Endodermal cell (in vitro differentiated cells): Measurements from ENCODE around the gene CCDC196. TPM values are rescaled to one million over a fixed set of nuclear protein-coding genes. Genes with fewer than 3 reads are reported as not detected.

ENCODE experiments used
- DNase-seq: peaks from one replicate; pipeline ENCODE4 v3.0.0-alpha.2; 2017
- H3K27ac ChIP-seq: 2 replicates; pipeline ENCODE4 v1.5.1; 2013; ENCODE audit warnings: mild to moderate bottlenecking, low read depth, low read length, moderate library complexity
- H3K27me3 ChIP-seq: 2 replicates; pipeline ENCODE4 v1.6.1; 2013; ENCODE audit warnings: mild to moderate bottlenecking, low read length, moderate library complexity; ENCODE audit not compliant: insufficient read depth, control insufficient read depth, poor library complexity, severe bottlenecking
- H3K36me3 ChIP-seq: 2 replicates; pipeline ENCODE4 v1.7.0; 2013; ENCODE audit warnings: mild to moderate bottlenecking, low read length, moderate library complexity; ENCODE audit not compliant: control insufficient read depth, insufficient read depth
- H3K4me1 ChIP-seq: one replicate; pipeline ENCODE4 v1.7.0; 2013; ENCODE audit warnings: low read length; ENCODE audit not compliant: control insufficient read depth, insufficient read depth
- H3K4me3 ChIP-seq: 2 replicates; pipeline ENCODE4 v1.5.1; 2013; ENCODE audit warnings: mild to moderate bottlenecking, low read length, moderate library complexity
- H3K9ac ChIP-seq: 2 replicates; pipeline ENCODE4 v1.6.1; 2013; ENCODE audit warnings: mild to moderate bottlenecking, low read length, moderate library complexity; ENCODE audit not compliant: poor library complexity, severe bottlenecking; ENCODE audit errors: extremely low read depth
- H3K9me3 ChIP-seq: 2 replicates; pipeline ENCODE4 v1.6.1; 2013; ENCODE audit warnings: mild to moderate bottlenecking, low read length, moderate library complexity; ENCODE audit not compliant: control insufficient read depth
- H3K27ac Mint-ChIP-seq: 2 replicates; pipeline ENCODE4 v1.8.0; 2020; ENCODE audit warnings: mixed read lengths
- H3K27me3 Mint-ChIP-seq: 2 replicates; pipeline ENCODE4 v1.8.0; 2021; ENCODE audit warnings: mild to moderate bottlenecking, mixed read lengths; ENCODE audit not compliant: insufficient read depth
- H3K36me3 Mint-ChIP-seq: 2 replicates; pipeline ENCODE4 v1.8.0; 2020; ENCODE audit warnings: low read depth, mixed read lengths
- H3K4me1 Mint-ChIP-seq: 2 replicates; pipeline ENCODE4 v1.8.0; 2020; ENCODE audit warnings: mixed read lengths
- H3K4me3 Mint-ChIP-seq: 2 replicates; pipeline ENCODE4 v1.8.0; 2020; ENCODE audit warnings: mild to moderate bottlenecking, moderate library complexity, mixed read lengths
- H3K9me3 Mint-ChIP-seq: 2 replicates; pipeline ENCODE4 v1.8.0; 2020; ENCODE audit warnings: mild to moderate bottlenecking, mixed read lengths
- WGBS, 2 experiments: methylation state at CpG; one replicate each; pipeline versions ENCODE4 v1.1.5 to v1.1.7; 2013; ENCODE audit warnings: missing lambda C conversion rate in 2 of 2, mixed read lengths in 1 of 2; ENCODE audit not compliant: insufficient coverage in 1 of 2, insufficient read length in 1 of 2; 5-methylcytosine and 5-hydroxymethylcytosine counted together
- total RNA-seq, 2 donors: library from RNA; stranded (reverse); fragmentation: NEBNext Ultra II Directional in 1 of 2; extraction: Animal tissue kit (Norgen Biotek cat#: 25700) in 1 of 2; gene quantifications; 2 replicates in 1 of 2; 3 replicates in 1 of 2; pipeline ENCODE4 v1.2.1, GENCODE V29; 2021
- TF ChIP-seq, protein P1 (sequence below): fragments of 200-600 bp; sonication (generic); conservative IDR thresholded peaks from 2 replicates; pipeline ENCODE4 v1.5.0; 2021; ENCODE audit warnings: antibody characterized with exemption, mild to moderate bottlenecking

CCDC196 gene
- total RNA-seq, 2 donors from 2014 or later, result not detected

DNA sequence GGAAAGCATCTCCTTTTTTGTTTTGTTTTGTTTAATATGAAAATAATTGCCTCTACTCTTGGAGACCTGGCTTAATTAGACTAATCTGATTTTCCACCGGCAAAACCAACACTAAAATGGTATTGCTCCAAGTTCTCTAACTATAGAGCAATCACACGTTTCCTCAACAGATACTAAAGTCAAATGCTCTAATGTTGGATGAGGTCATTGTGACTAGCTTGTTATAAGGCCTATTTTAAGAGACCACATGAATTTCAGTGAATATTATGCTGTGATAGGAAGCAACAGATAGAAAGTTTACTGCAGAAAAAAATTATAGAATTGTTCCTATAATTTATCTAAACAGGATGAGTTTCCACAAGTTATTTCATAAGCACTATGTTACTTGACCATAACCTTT, 3.3 kb upstream of the CCDC196 start:
- Histone ChIP-seq H3K4me3 (no peak overlapping the region), H3K9me3 (no peaks in the 10 kb centered on the region), H3K36me3 (no peaks in the 10 kb centered on the region), H3K4me1 (no peaks in the 10 kb centered on the region), H3K9ac (no peak overlapping the region), H3K27ac (no peak overlapping the region), H3K27me3 (peaks cover 6% of the 10 kb centered on the region)
- 100% methylated on average over 2 of the region's 2 CpGs; no CpG with 5 or more reads in 1 of the 2 experiments for WGBS, 2 experiments
- DNase-seq, result no peak
- H3K9me3 Mint-ChIP-seq, result no peaks in the 10 kb centered on the region
- H3K4me1 Mint-ChIP-seq, result peaks cover 9% of the 10 kb centered on the region
- TF ChIP-seq, protein P1, sequence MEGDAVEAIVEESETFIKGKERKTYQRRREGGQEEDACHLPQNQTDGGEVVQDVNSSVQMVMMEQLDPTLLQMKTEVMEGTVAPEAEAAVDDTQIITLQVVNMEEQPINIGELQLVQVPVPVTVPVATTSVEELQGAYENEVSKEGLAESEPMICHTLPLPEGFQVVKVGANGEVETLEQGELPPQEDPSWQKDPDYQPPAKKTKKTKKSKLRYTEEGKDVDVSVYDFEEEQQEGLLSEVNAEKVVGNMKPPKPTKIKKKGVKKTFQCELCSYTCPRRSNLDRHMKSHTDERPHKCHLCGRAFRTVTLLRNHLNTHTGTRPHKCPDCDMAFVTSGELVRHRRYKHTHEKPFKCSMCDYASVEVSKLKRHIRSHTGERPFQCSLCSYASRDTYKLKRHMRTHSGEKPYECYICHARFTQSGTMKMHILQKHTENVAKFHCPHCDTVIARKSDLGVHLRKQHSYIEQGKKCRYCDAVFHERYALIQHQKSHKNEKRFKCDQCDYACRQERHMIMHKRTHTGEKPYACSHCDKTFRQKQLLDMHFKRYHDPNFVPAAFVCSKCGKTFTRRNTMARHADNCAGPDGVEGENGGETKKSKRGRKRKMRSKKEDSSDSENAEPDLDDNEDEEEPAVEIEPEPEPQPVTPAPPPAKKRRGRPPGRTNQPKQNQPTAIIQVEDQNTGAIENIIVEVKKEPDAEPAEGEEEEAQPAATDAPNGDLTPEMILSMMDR, result no peak
- no peak overlapping the region for H3K27ac Mint-ChIP-seq
- peaks cover 4% of the 10 kb centered on the region for H3K27me3 Mint-ChIP-seq
- H3K4me3 Mint-ChIP-seq, result no peak overlapping the region
- no peaks in the 10 kb centered on the region for H3K36me3 Mint-ChIP-seq

DNA sequence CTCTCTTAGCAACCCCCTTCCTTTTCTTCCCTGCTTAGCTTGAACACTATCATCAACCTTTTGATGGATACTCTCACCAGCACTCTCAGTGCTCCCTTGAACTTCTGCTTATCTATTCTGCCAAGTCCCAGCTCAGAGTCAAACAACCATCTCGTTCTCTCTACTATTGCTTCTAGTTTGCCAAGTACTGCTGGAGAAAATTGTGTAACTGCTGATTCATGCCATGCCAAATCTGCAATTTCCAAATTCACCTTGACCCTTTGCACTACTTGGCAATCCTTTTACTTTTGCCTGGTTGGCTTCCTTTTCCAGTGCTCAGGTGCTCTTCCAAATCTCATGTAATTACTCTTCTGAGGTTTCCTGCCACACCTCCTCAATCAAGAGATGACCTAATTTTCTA, 2.8 kb upstream of the CCDC196 start:
- Mint-ChIP-seq H3K36me3 (no peaks in the 10 kb centered on the region), H3K4me3 (no peak overlapping the region), H3K4me1 (peaks cover 9% of the 10 kb centered on the region), H3K27me3 (peaks cover 8% of the 10 kb centered on the region), H3K9me3 (no peaks in the 10 kb centered on the region), H3K27ac (no peak overlapping the region)
- Histone ChIP-seq H3K4me1 (no peaks in the 10 kb centered on the region), H3K27me3 (peaks cover 6% of the 10 kb centered on the region), H3K4me3 (no peak overlapping the region), H3K36me3 (no peaks in the 10 kb centered on the region), H3K9ac (no peak overlapping the region), H3K9me3 (no peaks in the 10 kb centered on the region), H3K27ac (no peak overlapping the region)
- 95 to 100% methylated on average over 1 of the region's 1 CpG for WGBS, 2 experiments
- DNase-seq, result no peak
- TF ChIP-seq, protein P1, result no peak

DNA sequence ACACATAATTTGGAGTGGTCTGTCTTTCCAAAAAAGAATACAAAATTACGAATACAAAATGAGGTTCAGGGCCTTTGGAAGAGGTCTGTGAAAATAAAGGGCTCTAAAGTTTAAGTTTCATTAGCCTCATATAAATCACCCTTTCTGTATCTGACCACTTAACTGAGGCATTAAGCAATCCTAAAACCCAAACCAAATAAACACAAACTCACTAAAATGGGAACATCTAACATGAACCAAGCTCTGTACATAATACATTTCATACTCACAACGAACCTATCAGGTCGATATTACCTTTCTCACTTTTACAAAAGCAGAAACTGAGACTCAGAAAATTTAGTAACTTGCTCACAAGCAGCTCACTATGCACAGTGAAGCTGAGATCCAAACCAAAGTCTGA, 1.1 kb upstream of the CCDC196 start:
- peaks cover 17% of the 10 kb centered on the region for H3K27me3 Mint-ChIP-seq

More for the DNA sequence above, 1.1 kb upstream of the CCDC196 start:
- Mint-ChIP-seq H3K9me3 (no peaks in the 10 kb centered on the region), H3K4me1 (peaks cover 9% of the 10 kb centered on the region), H3K36me3 (no peaks in the 10 kb centered on the region), H3K4me3 (no peak overlapping the region), H3K27ac (no peak overlapping the region)
- WGBS, 2 experiments, result 79 to 89% methylated on average over 2 to 3 of the region's 3 CpGs
- peaks cover 10% of the 10 kb centered on the region for H3K27me3 ChIP-seq
- no peaks in the 10 kb centered on the region for H3K9me3 ChIP-seq
- DNase-seq, result no peak
- TF ChIP-seq, protein P1, result no peak
- H3K4me1 ChIP-seq, result no peaks in the 10 kb centered on the region
- no peak overlapping the region for H3K9ac ChIP-seq
- no peaks in the 10 kb centered on the region for H3K36me3 ChIP-seq
- no peak overlapping the region for H3K4me3 ChIP-seq
- H3K27ac ChIP-seq, result no peak overlapping the region
